GDM1 (cell line): ENCODE data around the gene CITED2.
"Not testable (repeated sequence)": the region's sequence is repeated elsewhere in the genome, so short reads cannot be mapped to it uniquely, and the experiment has no call there.

Source experiments
- DNase-seq: peaks from one replicate; lab custom pipeline; 2025; lab: John Stamatoyannopoulos, UW

Gene CITED2

DNA sequence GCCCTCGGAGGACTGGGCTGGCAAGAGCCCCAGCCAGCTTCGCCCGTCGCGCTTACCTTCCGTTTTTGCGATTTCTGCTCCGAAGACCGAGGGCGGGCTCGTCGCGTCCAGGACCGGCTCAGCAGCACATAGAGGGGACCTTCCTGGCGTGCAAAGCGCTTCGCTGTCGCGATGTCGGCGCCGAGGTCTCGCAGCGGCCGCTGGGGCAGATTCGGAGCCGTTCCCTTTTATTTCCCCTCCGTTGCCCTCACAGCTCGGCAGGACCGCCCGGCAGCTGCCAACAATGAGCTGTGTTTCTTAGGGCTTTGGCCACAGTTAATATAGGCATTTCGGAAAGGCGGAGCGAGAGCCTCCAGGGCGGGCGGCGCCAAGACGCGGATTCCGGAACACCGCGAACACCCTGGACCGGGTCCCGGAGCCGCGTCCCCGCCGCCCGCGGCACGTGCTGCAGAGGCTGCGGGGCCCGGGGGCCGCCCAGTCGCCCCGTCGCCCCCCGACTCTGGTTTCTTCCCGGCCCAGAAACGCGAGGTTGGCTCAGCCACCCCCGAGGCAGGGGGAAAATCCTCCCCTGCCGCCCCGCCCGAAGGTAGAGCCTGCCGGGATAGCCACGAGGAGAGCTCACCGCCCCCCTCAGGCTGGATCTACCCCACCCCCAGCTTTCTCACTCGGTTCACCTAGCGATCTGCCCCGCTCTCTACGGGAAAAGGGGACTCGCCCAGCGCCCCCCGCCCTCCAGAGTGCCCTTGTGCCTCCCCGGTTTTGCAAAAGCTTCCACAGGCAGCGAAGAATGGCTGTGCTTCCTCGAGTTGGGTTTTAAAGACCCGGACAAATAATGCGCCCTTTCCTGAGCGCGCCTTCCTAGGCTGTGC lies at the start of gene CITED2:
TSS of gene CITED2 (minus strand) at position 292 of the 869 bp plus-strand sequence. CDS start 704 bp downstream, outside the sequence.
- DNase-seq = peak; percentile 89

DNA sequence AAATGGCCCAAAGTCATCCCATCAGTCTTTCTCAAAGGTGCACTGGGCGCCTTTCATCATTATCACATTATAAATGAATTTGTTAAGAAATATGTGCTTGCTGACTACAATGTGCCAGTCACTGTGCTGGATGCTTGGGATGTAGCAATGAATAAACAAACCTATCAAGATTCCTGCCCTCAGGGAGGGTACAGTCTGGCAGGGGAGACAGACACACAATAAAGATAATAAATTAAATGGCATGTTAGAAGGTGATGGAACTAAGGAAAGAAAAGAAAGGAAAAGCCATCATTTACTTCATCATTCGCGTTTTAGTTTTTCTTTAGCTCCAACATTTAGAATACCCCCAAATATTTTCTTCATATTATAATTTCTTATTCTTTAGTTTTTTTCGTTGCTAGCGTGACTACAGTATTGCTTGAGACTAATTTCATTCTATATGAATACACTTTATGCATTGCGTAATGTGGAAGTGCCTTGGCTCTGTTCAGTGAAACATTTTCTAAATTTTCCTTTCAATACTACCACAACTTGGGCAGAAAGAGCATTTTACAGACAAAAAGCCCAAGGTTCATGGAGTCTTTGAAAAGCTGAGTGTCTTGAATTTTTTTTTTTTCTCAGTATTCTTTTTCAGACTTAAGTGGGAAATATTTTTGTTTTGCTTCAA lies 48.7 kb upstream of the CITED2 start:
- no peak for DNase-seq

- no peak for DNase-seq
These were observed 47.9 kb upstream of the CITED2 start for GRCh38 chr6:139422105-139423036.

DNA sequence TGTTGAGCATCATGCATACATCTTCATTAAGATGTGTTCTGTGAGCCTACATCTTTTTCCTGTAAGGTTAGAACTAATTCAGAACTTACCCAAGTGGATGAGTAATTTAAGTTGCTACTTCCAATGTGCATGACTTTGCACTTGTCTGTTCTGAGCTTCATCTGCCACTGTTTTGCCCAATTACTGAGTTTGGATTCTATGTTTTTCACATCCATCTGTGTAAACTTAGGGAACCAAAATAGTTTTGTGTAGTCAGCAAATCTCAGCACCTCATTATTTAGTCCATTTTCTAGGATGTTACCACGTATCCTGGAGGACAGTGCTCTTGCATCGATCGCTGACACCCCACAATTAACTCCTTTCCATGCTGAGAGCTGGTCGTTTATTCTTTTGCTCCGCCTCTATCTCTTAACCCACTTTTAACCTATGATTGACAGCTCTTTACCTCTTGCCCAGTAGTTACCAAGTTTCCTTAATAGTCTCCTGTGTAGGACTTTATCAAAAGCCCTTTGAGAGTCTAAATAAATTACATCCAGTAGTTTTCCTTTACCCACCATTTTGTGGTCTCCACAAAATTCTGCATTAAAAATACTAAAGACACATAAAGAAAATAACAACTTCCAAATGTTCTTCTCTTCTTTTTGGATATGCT lies 44.2 kb upstream of the CITED2 start:
- DNase-seq = no peak

DNA sequence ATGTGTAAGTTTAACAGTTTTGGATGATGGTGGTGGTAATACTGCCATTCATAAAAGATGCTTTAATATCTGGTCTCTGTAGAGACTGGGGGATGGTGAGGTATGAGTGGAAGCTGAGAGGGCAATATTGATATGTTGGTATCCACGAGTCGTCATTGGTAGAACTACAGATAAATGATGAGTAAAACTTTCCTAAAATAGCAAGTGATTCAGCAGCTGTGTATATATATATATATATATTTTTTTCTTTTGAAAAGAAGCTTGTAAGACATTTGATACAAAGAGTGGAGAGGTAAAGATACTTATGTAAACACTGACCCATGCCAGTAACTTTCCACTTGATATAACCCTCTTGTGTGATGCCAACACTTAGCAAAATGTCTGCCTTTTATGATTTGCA lies 41.7 kb upstream of the CITED2 start:
- no peak for DNase-seq

GRCh38 chr6:139415365-139415764 lies 40.9 kb upstream of the CITED2 start:
- no peak for DNase-seq

DNA sequence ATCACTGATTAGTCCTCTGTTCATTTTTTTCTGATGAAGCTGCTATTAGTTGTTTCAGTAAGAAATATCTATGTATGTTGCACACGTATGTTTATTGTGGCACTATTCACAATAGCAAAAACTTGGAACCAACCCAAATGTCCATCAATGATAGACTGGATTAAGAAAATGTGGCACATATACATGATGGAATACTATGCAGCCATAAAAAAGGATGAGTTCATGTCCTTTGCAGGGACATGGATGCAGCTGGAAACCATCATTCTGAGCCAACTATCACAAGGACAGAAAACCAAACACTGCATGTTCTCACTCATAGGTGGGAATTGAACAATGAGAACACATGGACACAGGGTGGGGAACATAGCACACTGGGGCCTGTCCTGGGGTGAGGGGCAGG lies 37.7 kb upstream of the CITED2 start:
- not testable (repeated sequence) for DNase-seq

- DNase-seq = no peak
These were observed 34.6 kb upstream of the CITED2 start for GRCh38 chr6:139409026-139409425.

- no peak for DNase-seq
These were observed 33.3 kb upstream of the CITED2 start for GRCh38 chr6:139407718-139408222.

GRCh38 chr6:139406577-139407343 lies 32.3 kb upstream of the CITED2 start:
- no peak for DNase-seq

DNA sequence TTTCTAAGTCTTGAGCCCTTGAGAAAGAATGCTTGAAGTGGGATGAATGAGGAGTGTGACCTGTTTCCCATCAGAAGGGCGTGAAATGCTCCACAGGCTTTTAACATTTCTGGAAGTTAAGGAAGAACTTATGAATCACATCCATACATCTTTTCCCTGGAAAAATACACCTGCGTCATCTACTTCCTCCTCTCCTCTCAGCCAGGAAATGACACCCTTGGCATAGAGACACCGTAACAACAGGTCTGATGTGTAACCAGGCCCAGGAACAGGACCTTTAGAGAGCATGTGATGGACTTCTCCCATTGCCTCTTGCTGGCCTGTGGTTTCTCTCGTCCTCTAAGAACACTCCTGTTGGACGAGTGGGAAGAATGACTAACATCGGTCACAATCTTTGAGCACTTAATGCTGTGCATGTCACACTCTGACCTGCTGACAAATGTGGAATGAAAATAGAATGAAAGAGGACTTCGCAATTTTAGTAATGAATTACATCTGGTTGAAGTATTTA lies 28.5 kb upstream of the CITED2 start:
- DNase-seq = no peak

DNA sequence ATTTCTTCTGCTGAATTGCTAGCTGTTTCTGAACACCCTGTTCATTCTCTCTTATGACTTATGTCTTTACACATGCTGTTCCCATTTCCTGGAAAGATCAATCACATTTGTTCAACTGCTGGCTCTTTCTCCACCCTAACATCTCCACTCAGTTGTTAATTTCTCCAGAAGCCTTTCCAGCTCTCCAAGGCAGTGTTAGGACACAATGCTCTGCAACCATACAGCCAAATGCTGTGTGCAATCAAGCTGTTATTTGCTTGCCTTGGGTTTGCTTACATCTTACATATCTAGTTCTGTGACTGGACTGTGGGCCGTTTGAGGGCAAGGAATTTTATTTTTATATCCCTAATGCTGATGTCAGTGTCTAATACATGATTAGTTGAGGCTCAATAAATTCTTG lies 24.2 kb upstream of the CITED2 start:
- no peak for DNase-seq

DNA sequence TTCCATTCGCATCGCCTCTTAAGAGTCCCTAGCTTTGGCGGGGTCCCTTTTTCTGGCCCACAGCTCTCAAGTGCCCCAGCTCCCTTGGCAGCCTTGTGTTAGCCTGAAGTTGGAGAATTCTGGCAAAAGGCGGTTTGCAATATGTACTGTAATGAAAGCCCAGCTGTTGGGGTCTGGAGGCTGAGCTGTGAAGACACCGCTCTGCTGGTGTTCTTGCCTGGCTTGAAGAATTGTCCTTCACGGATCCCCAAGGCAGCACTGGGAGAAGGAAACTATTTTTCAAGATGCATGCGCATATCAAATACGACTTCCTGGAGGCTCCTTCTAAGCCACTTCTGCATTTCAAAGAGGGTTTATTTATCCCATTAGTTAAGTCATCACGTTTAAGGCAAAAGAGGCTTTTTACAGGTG lies 21.4 kb upstream of the CITED2 start:
- peak; percentile 17 for DNase-seq

DNA sequence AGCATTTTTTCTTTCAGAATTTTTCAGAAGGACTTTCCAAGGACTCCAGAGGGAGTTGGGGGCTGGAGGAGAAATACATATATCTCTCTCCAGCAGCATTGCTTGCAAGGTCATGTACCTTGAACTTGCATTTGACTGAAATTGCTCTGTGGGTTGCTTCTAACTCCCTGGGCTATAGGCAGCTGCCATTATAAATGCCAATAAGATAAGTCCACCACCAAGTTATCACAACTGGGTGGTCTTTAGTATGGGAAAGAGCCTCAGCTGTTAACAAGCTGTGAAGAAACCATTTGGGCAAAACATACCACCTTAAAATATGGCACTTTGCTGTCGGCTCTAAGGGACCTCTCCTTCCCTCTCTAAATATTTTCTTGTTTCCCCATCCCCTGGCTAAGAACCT lies 20.9 kb upstream of the CITED2 start:
- no peak for DNase-seq

DNA sequence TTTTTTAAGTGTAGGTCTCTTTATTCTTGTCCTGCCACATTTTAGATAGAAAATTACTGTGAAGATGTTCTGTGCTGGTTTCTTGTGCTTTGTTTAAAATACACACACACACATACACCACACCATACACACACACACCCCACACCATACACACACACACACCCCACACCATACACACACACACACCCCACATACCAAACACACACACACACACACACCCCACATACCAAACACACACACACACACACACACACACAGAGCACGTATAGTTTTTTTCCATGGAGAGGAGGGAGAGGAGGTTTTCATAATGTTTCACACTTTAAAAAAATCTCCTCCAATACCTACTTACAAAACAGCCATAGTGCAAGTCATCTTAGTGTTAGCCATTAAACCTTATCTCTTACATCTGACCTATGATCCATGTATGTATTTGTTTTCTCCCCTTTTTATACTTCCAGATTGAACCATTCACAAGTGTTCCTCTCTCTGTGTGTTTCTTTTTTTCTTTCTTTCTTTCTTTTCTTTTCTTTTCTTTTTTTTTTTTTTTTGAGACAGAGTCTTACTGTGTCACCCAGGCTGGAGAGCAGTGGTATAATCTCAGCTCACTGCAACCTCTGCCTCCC lies 19.7 kb upstream of the CITED2 start:
- no peak for DNase-seq

- DNase-seq = no peak
These were observed 18.3 kb upstream of the CITED2 start for GRCh38 chr6:139392794-139393193.

DNA sequence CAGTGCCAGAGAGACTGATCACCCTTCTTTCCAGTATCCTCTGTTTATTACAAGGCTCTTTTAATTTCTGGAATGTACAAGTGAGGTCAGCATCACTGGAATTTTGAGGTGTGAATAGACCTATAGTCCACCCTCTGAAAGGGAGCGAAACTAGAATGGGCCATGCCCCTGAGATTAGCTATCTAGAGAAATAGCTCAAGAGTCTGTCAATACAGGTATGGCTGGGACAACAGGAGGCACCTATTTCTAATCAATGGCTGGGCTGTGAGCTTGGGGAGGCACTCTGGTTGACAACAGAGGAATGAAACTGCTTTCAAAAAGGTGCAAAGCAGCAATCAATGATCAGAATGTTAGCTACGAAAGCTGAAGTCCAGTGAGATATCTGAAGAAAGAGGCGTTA lies 17.3 kb upstream of the CITED2 start:
- DNase-seq = no peak

GRCh38 chr6:139390447-139390846 lies 16.0 kb upstream of the CITED2 start:
- DNase-seq = no peak

DNA sequence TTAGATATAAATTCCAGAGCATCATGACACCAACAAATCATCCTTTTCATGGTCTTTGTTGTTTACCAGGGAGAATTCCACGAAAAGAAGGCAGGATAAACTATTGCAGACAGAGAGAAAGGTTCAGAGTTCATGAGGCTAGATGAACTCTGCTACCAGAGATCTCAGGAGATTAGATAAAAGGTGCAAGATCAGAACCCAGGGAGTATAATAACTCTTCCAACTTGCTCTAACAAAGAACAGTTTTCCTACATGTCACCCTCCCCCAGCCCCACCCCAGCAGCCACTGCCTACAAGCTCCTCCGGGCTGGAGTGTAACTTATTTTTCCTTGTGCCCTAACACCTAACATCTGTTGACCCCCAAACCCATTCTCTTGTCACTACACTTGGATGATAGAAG lies 13.9 kb upstream of the CITED2 start:
- DNase-seq = no peak

GRCh38 chr6:139386404-139386803 lies 12.0 kb upstream of the CITED2 start:
- DNase-seq = no peak
